Activated CD4-positive, alpha-beta memory T cell treated with anti-CD3 and anti-CD28 coated beads for 36 hours (primary cell): Measurements from ENCODE around the gene SMPX. TPM values are rescaled to one million over a fixed set of nuclear protein-coding genes. Genes with fewer than 3 reads are reported as not detected.

Experiments
- CTCF ChIA-PET: fragments of 350-600 bp; sonication (Branson Sonifier 250); formaldehyde crosslinking; loops from one replicate; lab custom pipeline; 2021; ENCODE audit warnings: antibody characterized with exemption, inconsistent platforms; lab: Charles Lee
- POLR2A ChIA-PET: fragments of 350-600 bp; sonication (Branson Sonifier 250); formaldehyde crosslinking; loops from one replicate; lab custom pipeline; 2021; ENCODE audit warnings: antibody characterized with exemption; lab: Charles Lee
- DNase-seq: peaks from one replicate; pipeline ENCODE4 v3.0.0-alpha.2; 2020
- H3K27ac Mint-ChIP-seq: one replicate; pipeline ENCODE4 v1.8.0; 2021; ENCODE audit warnings: mixed read lengths
- H3K27me3 Mint-ChIP-seq: one replicate; pipeline ENCODE4 v1.8.0; 2021; ENCODE audit warnings: mixed read lengths
- H3K36me3 Mint-ChIP-seq: one replicate; pipeline ENCODE4 v1.8.0; 2021; ENCODE audit warnings: mixed read lengths
- H3K4me1 Mint-ChIP-seq: one replicate; pipeline ENCODE4 v1.8.0; 2021; ENCODE audit warnings: low read depth, mixed read lengths
- H3K4me3 Mint-ChIP-seq: one replicate; pipeline ENCODE4 v1.8.0; 2021; ENCODE audit warnings: mild to moderate bottlenecking, mixed read lengths
- H3K9me3 Mint-ChIP-seq: one replicate; pipeline ENCODE4 v1.8.0; 2021; ENCODE audit warnings: mixed read lengths
- intact Hi-C: fragments of 100-400 bp; cut with micrococcal nuclease; formaldehyde crosslinking; loops from one replicate; pipeline ENCODE4 v1.15.1; 2023
- total RNA-seq, 2 experiments: library from RNA; stranded (reverse); gene quantifications; one replicate each; pipeline ENCODE4 v1.2.3, GENCODE V29; 2021

The SMPX gene
- total RNA-seq, 2 experiments from 2014 or later: not detected

- intact Hi-C loops: no loop called here
Measured at GRCh38 chrX:21723814-21724213, 34.1 kb downstream of the SMPX start.

GRCh38 chrX:21723084-21723483 lies 34.8 kb downstream of the SMPX start:
- DNase-seq: peak; percentile 9
- no peak overlapping the region for H3K4me3 Mint-ChIP-seq
- ChIA-PET CTCF (interaction anchor here (1.1 kb wide), 1 partner anchor 1193 kb away, joined by 3 read pairs; no protein-coding TSS in a partner anchor), POLR2A (no interaction called here)
- no peaks in the 10 kb centered on the region for H3K9me3 Mint-ChIP-seq
- no peaks in the 10 kb centered on the region for H3K4me1 Mint-ChIP-seq
- H3K27me3 Mint-ChIP-seq: no peaks in the 10 kb centered on the region
- no peak overlapping the region for H3K27ac Mint-ChIP-seq
- no peaks in the 10 kb centered on the region for H3K36me3 Mint-ChIP-seq
- intact Hi-C loops: no loop called here

More at GRCh38 chrX:21723814-21724213, 34.1 kb downstream of the SMPX start:
- CTCF ChIA-PET: no interaction called here
- peaks cover 2% of the 10 kb centered on the region for H3K27me3 Mint-ChIP-seq
- H3K9me3 Mint-ChIP-seq: no peaks in the 10 kb centered on the region
- no peaks in the 10 kb centered on the region for H3K4me1 Mint-ChIP-seq
- no peak overlapping the region for H3K4me3 Mint-ChIP-seq
- DNase-seq: no peak
- H3K36me3 Mint-ChIP-seq: no peaks in the 10 kb centered on the region
- POLR2A ChIA-PET: no interaction called here
- H3K27ac Mint-ChIP-seq: no peak overlapping the region

GRCh38 chrX:21721195-21721594 lies 36.7 kb downstream of the SMPX start:
- H3K27ac Mint-ChIP-seq: no peak overlapping the region

GRCh38 chrX:21718575-21718974 lies 39.3 kb downstream of the SMPX start:
- POLR2A ChIA-PET: no interaction called here
- Mint-ChIP-seq H3K27ac (no peak overlapping the region), H3K4me1 (no peaks in the 10 kb centered on the region)

More at GRCh38 chrX:21721195-21721594, 36.7 kb downstream of the SMPX start:
- Mint-ChIP-seq H3K27me3 (no peaks in the 10 kb centered on the region), H3K4me3 (no peak overlapping the region), H3K9me3 (no peaks in the 10 kb centered on the region), H3K4me1 (no peaks in the 10 kb centered on the region), H3K36me3 (no peaks in the 10 kb centered on the region)
- intact Hi-C loops: no loop called here
- ChIA-PET POLR2A (no interaction called here), CTCF (no interaction called here)
- DNase-seq: no peak

GRCh38 chrX:21717802-21718201 lies 40.1 kb downstream of the SMPX start:
- Mint-ChIP-seq H3K27me3 (no peaks in the 10 kb centered on the region), H3K4me3 (no peak overlapping the region), H3K36me3 (no peaks in the 10 kb centered on the region), H3K27ac (no peak overlapping the region), H3K4me1 (no peaks in the 10 kb centered on the region), H3K9me3 (peaks cover 4% of the 10 kb centered on the region)
- CTCF ChIA-PET: no interaction called here
- no peak for DNase-seq
- POLR2A ChIA-PET: no interaction called here
- intact Hi-C loops: no loop called here

More at GRCh38 chrX:21718575-21718974, 39.3 kb downstream of the SMPX start:
- H3K9me3 Mint-ChIP-seq: peaks cover under 1% of the 10 kb centered on the region
- intact Hi-C loops: no loop called here
- CTCF ChIA-PET: no interaction called here
- no peaks in the 10 kb centered on the region for H3K27me3 Mint-ChIP-seq
- DNase-seq: no peak
- no peaks in the 10 kb centered on the region for H3K36me3 Mint-ChIP-seq
- H3K4me3 Mint-ChIP-seq: no peak overlapping the region

GRCh38 chrX:21715825-21716224 lies 42.1 kb downstream of the SMPX start:
- POLR2A ChIA-PET: no interaction called here
- CTCF ChIA-PET: no interaction called here
- H3K36me3 Mint-ChIP-seq: no peaks in the 10 kb centered on the region
- no peaks in the 10 kb centered on the region for H3K27me3 Mint-ChIP-seq
- peaks cover 4% of the 10 kb centered on the region for H3K9me3 Mint-ChIP-seq
- no peak overlapping the region for H3K27ac Mint-ChIP-seq
- no peaks in the 10 kb centered on the region for H3K4me1 Mint-ChIP-seq
- intact Hi-C loops: no loop called here
- no peak for DNase-seq
- no peak overlapping the region for H3K4me3 Mint-ChIP-seq

- peaks cover 4% of the 10 kb centered on the region for H3K9me3 Mint-ChIP-seq
- no peaks in the 10 kb centered on the region for H3K36me3 Mint-ChIP-seq
- no peak for DNase-seq
- H3K27me3 Mint-ChIP-seq: no peaks in the 10 kb centered on the region
- POLR2A ChIA-PET: no interaction called here
- intact Hi-C loops: no loop called here
- no peaks in the 10 kb centered on the region for H3K4me1 Mint-ChIP-seq
- H3K4me3 Mint-ChIP-seq: no peak overlapping the region
- H3K27ac Mint-ChIP-seq: no peak overlapping the region
- CTCF ChIA-PET: no interaction called here
Measured at GRCh38 chrX:21715337-21715736, 42.6 kb downstream of the SMPX start.

GRCh38 chrX:21711848-21712197 lies 46.1 kb downstream of the SMPX start:
- Mint-ChIP-seq H3K27me3 (no peaks in the 10 kb centered on the region), H3K4me3 (no peak overlapping the region)

GRCh38 chrX:21711129-21711847 lies 46.6 kb downstream of the SMPX start:
- intact Hi-C loops: no loop called here
- POLR2A ChIA-PET: no interaction called here
- peaks cover 4% of the 10 kb centered on the region for H3K9me3 Mint-ChIP-seq
- no peak overlapping the region for H3K4me3 Mint-ChIP-seq
- no peak overlapping the region for H3K27ac Mint-ChIP-seq
- no peaks in the 10 kb centered on the region for H3K36me3 Mint-ChIP-seq
- CTCF ChIA-PET: no interaction called here
- no peak for DNase-seq
- H3K4me1 Mint-ChIP-seq: no peaks in the 10 kb centered on the region
- no peaks in the 10 kb centered on the region for H3K27me3 Mint-ChIP-seq

More at GRCh38 chrX:21711848-21712197, 46.1 kb downstream of the SMPX start:
- DNase-seq: no peak
- no peaks in the 10 kb centered on the region for H3K4me1 Mint-ChIP-seq
- POLR2A ChIA-PET: no interaction called here
- CTCF ChIA-PET: no interaction called here
- peaks cover 4% of the 10 kb centered on the region for H3K9me3 Mint-ChIP-seq
- intact Hi-C loops: no loop called here
- no peaks in the 10 kb centered on the region for H3K36me3 Mint-ChIP-seq
- H3K27ac Mint-ChIP-seq: no peak overlapping the region

- POLR2A ChIA-PET: no interaction called here
- DNase-seq: no peak
- Mint-ChIP-seq H3K36me3 (no peaks in the 10 kb centered on the region), H3K4me3 (no peak overlapping the region), H3K27me3 (no peaks in the 10 kb centered on the region), H3K27ac (no peak overlapping the region), H3K4me1 (no peaks in the 10 kb centered on the region), H3K9me3 (no peaks in the 10 kb centered on the region)
- intact Hi-C loops: no loop called here
- CTCF ChIA-PET: no interaction called here
Measured at GRCh38 chrX:21708116-21708515, 49.8 kb downstream of the SMPX start.

GRCh38 chrX:21705225-21705624 lies 52.7 kb downstream of the SMPX start:
- CTCF ChIA-PET: no interaction called here
- no peak overlapping the region for H3K4me3 Mint-ChIP-seq
- H3K27ac Mint-ChIP-seq: no peak overlapping the region
- intact Hi-C loops: no loop called here
- no peaks in the 10 kb centered on the region for H3K4me1 Mint-ChIP-seq
- H3K9me3 Mint-ChIP-seq: no peaks in the 10 kb centered on the region
- H3K36me3 Mint-ChIP-seq: no peaks in the 10 kb centered on the region
- POLR2A ChIA-PET: no interaction called here
- DNase-seq: no peak
- no peaks in the 10 kb centered on the region for H3K27me3 Mint-ChIP-seq

- no peak overlapping the region for H3K27ac Mint-ChIP-seq
- ChIA-PET CTCF (no interaction called here), POLR2A (no interaction called here)
- no peak for DNase-seq
- H3K9me3 Mint-ChIP-seq: no peaks in the 10 kb centered on the region
- H3K27me3 Mint-ChIP-seq: no peaks in the 10 kb centered on the region
- H3K4me3 Mint-ChIP-seq: no peak overlapping the region
- H3K4me1 Mint-ChIP-seq: no peaks in the 10 kb centered on the region
- intact Hi-C loops: no loop called here
- no peaks in the 10 kb centered on the region for H3K36me3 Mint-ChIP-seq
Measured at GRCh38 chrX:21702725-21703124, 55.2 kb downstream of the SMPX start.

GRCh38 chrX:21700967-21701366 lies 56.9 kb downstream of the SMPX start:
- Mint-ChIP-seq H3K4me3 (no peak overlapping the region), H3K9me3 (no peaks in the 10 kb centered on the region), H3K4me1 (no peaks in the 10 kb centered on the region), H3K27me3 (no peaks in the 10 kb centered on the region), H3K36me3 (no peaks in the 10 kb centered on the region), H3K27ac (no peak overlapping the region)
- CTCF ChIA-PET: no interaction called here
- intact Hi-C loops: no loop called here
- POLR2A ChIA-PET: no interaction called here
- no peak for DNase-seq
